Endothelial cell of umbilical vein (primary cell): Measurements from ENCODE around the gene RPL11. TPM values are rescaled to one million over a fixed set of nuclear protein-coding genes. Genes with fewer than 3 reads are reported as not detected.

ENCODE experiments used
- BruUV-seq: library from RNA; stranded (reverse); fragments of 400-500 nt; replicated peaks from 2 replicates; lab custom pipeline; 2021; lab: Mats Ljungman, UMichigan
- CTCF ChIA-PET: fragments of 300-600, 350-600 bp; sonication (Branson Sonifier 250); formaldehyde crosslinking; loops from one replicate; lab custom pipeline; 2021; ENCODE audit warnings: antibody characterized with exemption, inconsistent platforms; lab: Charles Lee
- POLR2A ChIA-PET: fragments of 300-600, 350-600 bp; sonication (Branson Sonifier 250); formaldehyde crosslinking; loops from one replicate; lab custom pipeline; 2021; ENCODE audit warnings: antibody characterized with exemption, inconsistent platforms; lab: Charles Lee
- DNase-seq: peaks from one replicate; pipeline ENCODE4 v3.0.0-alpha.2; 2011; ENCODE audit warnings: low read depth, low spot score
- FAIRE-seq: peaks from 2 replicates; lab custom pipeline; 2011; peaks lifted over from hg19 to GRCh38; lab: Jason Lieb, UNC
- H2AFZ ChIP-seq: 2 replicates; pipeline ENCODE4 v1.6.0; 2012; ENCODE audit warnings: low read depth, low read length, control low read depth, inconsistent platforms
- H3K27ac ChIP-seq: 2 replicates; pipeline ENCODE4 v1.5.1; 2011; ENCODE audit warnings: low read depth, mild to moderate bottlenecking, control low read depth, low read length, moderate library complexity; ENCODE audit not compliant: insufficient read depth
- H3K27me3 ChIP-seq, 2 experiments: 2 replicates each; pipeline versions ENCODE4 v1.6.0 to v1.6.1; 2011; ENCODE audit warnings: low read length in 2 of 2, mixed read lengths in 1 of 2; ENCODE audit not compliant: control insufficient read depth in 2 of 2, insufficient read depth in 2 of 2
- H3K36me3 ChIP-seq, 2 experiments: 2 replicates in 1 of 2; 3 replicates in 1 of 2; pipeline ENCODE4 v1.5.1; 2011; ENCODE audit warnings: low read length in 2 of 2, mild to moderate bottlenecking in 1 of 2, moderate library complexity in 1 of 2; ENCODE audit not compliant: control insufficient read depth in 2 of 2, insufficient read depth in 2 of 2; ENCODE audit errors: extremely low read depth in 1 of 2
- H3K4me1 ChIP-seq: 3 replicates; pipeline ENCODE4 v1.5.1; 2011; ENCODE audit warnings: mild to moderate bottlenecking, low read length; ENCODE audit not compliant: control insufficient read depth, insufficient read depth; ENCODE audit errors: extremely low read depth
- H3K4me2 ChIP-seq: 2 replicates; pipeline ENCODE4 v1.6.1; 2011; ENCODE audit warnings: low read length, control low read depth, mixed read lengths; ENCODE audit not compliant: insufficient read depth
- H3K4me3 ChIP-seq, 3 experiments: fragments of 200-600 bp in 1 of 3; sonication (generic), shearing (Covaris generic) in 1 of 3; replicated peaks in 1 of 3; 2 replicates each; pipeline ENCODE4 v1.5.1; 2011 to 2016; ENCODE audit warnings: control low read depth in 3 of 3, low read length in 3 of 3, mild to moderate bottlenecking in 2 of 3, inconsistent platforms in 1 of 3, low read depth in 1 of 3, moderate library complexity in 1 of 3; ENCODE audit not compliant: insufficient read depth in 1 of 3
- H3K79me2 ChIP-seq: 2 replicates; pipeline ENCODE4 v1.6.0; 2012; ENCODE audit warnings: low read length, inconsistent platforms; ENCODE audit not compliant: control insufficient read depth, insufficient read depth
- H3K9ac ChIP-seq: replicated peaks from 2 replicates; pipeline ENCODE3; 2011; ENCODE audit warnings: low read length, control low read depth; ENCODE audit not compliant: insufficient read depth; ENCODE audit errors: extremely low read depth
- H3K9me1 ChIP-seq: replicated peaks from 3 replicates; pipeline ENCODE4 v1.6.0; 2011; ENCODE audit warnings: mild to moderate bottlenecking, low read length; ENCODE audit not compliant: control insufficient read depth, insufficient read depth; ENCODE audit errors: extremely low read depth
- H3K9me3 ChIP-seq: replicated peaks from 2 replicates; pipeline ENCODE4 v1.5.1; 2012; ENCODE audit warnings: low read length, inconsistent platforms; ENCODE audit not compliant: control insufficient read depth, insufficient read depth
- H4K20me1 ChIP-seq: replicated peaks from 2 replicates; pipeline ENCODE3; 2011; ENCODE audit warnings: mild to moderate bottlenecking, low read length; ENCODE audit not compliant: control insufficient read depth, insufficient read depth; ENCODE audit errors: extremely low read depth
- EZH2 ChIP-seq: IDR thresholded peaks from 2 replicates; pipeline ENCODE4 v1.6.1; 2012; ENCODE audit warnings: borderline replicate concordance, low read depth, mild to moderate bottlenecking, moderate library complexity, low read length, inconsistent platforms; ENCODE audit not compliant: severe bottlenecking
- FOS ChIP-seq: IDR thresholded peaks from 2 replicates; pipeline ENCODE4 v1.6.1; 2011; ENCODE audit warnings: mild to moderate bottlenecking, low read length, moderate library complexity, borderline replicate concordance; ENCODE audit not compliant: insufficient read depth
- GATA2 ChIP-seq: IDR thresholded peaks from 2 replicates; pipeline ENCODE4 v1.7.0; 2011; ENCODE audit warnings: low read depth, mild to moderate bottlenecking, moderate library complexity, mixed read lengths, low read length; ENCODE audit not compliant: insufficient read length, insufficient read depth
- JUN ChIP-seq: IDR thresholded peaks from 2 replicates; pipeline ENCODE4 v1.6.1; 2011; ENCODE audit warnings: borderline replicate concordance, low read depth; ENCODE audit not compliant: insufficient read length, insufficient read depth
- MYC ChIP-seq: IDR thresholded peaks from one replicate; pipeline ENCODE4 v1.6.1; 2011; ENCODE audit warnings: mild to moderate bottlenecking, low read depth, low read length
- POLR2A ChIP-seq: IDR thresholded peaks from 2 replicates; pipeline ENCODE4 v1.6.1; 2012; ENCODE audit warnings: low read depth, mild to moderate bottlenecking, control low read depth, low read length
- POLR2AphosphoS5 ChIP-seq: IDR thresholded peaks from 2 replicates; pipeline ENCODE4 v1.6.1; 2012; ENCODE audit warnings: low read depth, mild to moderate bottlenecking, control low read depth, low read length, moderate library complexity; ENCODE audit not compliant: insufficient read depth
- dilution Hi-C: fragments of 300-500 bp; cut with MboI; formaldehyde crosslinking; loops from one replicate; pipeline ENCODE4 v1.15.0; 2019; ENCODE audit warnings: low sequenced_read_pairs; ENCODE audit not compliant: extremely low pct_ligation_motif_present
- intact Hi-C: fragments of 100-400 bp; cut with micrococcal nuclease; formaldehyde crosslinking; loops from one replicate; pipeline ENCODE4 v1.10.0; 2022
- polyA plus RNA-seq, 4 experiments: library from polyadenylated mRNA; depleted of rRNA in 3 of 4; stranded (reverse) in 3 of 4; unstranded in 1 of 4; fragments of >200 nt; gene quantifications; 2 replicates each; pipeline versions ENCODE4 v1.2.1 to v1.2.3, GENCODE V29; 2011 to 2012; ENCODE audit warnings: missing spikeins in 1 of 4
- total RNA-seq: library from RNA; stranded (reverse); gene quantifications from 2 replicates; pipeline ENCODE4 v1.2.3, GENCODE V29; 2021
- TF ChIP-seq, protein P1 (sequence below), 2 donors: IDR thresholded peaks; 1 replicate in 1 of 2; 2 replicates in 1 of 2; pipeline ENCODE4 v1.5.1; 2011; ENCODE audit warnings: low read length in 2 of 2, mild to moderate bottlenecking in 2 of 2, moderate library complexity in 2 of 2, control low read depth in 1 of 2, inconsistent platforms in 1 of 2, low read depth in 1 of 2; ENCODE audit not compliant: insufficient read depth in 1 of 2; ENCODE audit errors: extremely low read depth in 1 of 2
- TF ChIP-seq, protein P2 (sequence below): IDR thresholded peaks from 2 replicates; pipeline ENCODE4 v1.6.1; 2011; ENCODE audit not compliant: insufficient read depth, insufficient read length

The RPL11 gene
- total and polyA plus RNA-seq, 2 donors (not counting 3 experiments of a cell fraction or from before 2014, with no cell fraction given) = 861 to 1,084 TPM

DNA sequence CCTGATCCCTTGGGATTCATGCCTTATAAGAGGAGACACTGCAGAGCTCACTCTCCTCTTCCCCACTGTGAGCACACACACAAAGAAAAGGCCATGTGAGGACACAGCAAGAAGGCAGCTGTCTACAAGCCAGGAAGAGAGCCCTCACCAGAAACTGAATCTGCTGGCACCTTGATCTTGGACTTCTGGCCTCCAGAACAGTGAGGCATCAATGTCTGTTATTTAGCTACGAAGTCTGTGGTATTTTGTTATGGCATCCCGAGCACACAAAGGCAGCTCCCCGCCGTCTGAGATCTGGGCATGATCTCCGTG is 47.1 kb upstream of the RPL11 start:
- H3K36me3 ChIP-seq = no peaks in the 10 kb centered on the region
- no peaks in the 10 kb centered on the region for H3K9me1 ChIP-seq
- no peak overlapping the region for H3K27ac ChIP-seq
- H3K9me3 ChIP-seq = no peaks in the 10 kb centered on the region
- POLR2A ChIA-PET = interaction anchor here (0.6 kb wide), 1 partner anchor 77 kb away, joined by 3 read pairs; no protein-coding TSS in a partner anchor
- H3K4me2 ChIP-seq = no peak overlapping the region
- no peak overlapping the region for H3K9ac ChIP-seq
- no peaks in the 10 kb centered on the region for H4K20me1 ChIP-seq
- peaks cover 6 to 10% of the 10 kb centered on the region in 2 experiments for H3K27me3 ChIP-seq
- dilution Hi-C loops = no loop called here
- DNase-seq (no peak), FAIRE-seq (no peak)
- TF ChIP-seq MYC (no peak), JUN (no peak), POLR2AphosphoS5 (no peak), GATA2 (no peak), EZH2 (no peak), FOS (no peak), POLR2A (no peak)
- TF ChIP-seq, protein P1, sequence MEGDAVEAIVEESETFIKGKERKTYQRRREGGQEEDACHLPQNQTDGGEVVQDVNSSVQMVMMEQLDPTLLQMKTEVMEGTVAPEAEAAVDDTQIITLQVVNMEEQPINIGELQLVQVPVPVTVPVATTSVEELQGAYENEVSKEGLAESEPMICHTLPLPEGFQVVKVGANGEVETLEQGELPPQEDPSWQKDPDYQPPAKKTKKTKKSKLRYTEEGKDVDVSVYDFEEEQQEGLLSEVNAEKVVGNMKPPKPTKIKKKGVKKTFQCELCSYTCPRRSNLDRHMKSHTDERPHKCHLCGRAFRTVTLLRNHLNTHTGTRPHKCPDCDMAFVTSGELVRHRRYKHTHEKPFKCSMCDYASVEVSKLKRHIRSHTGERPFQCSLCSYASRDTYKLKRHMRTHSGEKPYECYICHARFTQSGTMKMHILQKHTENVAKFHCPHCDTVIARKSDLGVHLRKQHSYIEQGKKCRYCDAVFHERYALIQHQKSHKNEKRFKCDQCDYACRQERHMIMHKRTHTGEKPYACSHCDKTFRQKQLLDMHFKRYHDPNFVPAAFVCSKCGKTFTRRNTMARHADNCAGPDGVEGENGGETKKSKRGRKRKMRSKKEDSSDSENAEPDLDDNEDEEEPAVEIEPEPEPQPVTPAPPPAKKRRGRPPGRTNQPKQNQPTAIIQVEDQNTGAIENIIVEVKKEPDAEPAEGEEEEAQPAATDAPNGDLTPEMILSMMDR (IDR thresholded peaks at IDR 0.05; ENCODE audit: extremely low read depth in 1 of 2, insufficient read depth in 1 of 2, low read depth in 1 of 2, low read length in 2 of 2) = no peak
- TF ChIP-seq, protein P2, sequence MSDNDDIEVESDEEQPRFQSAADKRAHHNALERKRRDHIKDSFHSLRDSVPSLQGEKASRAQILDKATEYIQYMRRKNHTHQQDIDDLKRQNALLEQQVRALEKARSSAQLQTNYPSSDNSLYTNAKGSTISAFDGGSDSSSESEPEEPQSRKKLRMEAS = no peak
- no peaks in the 10 kb centered on the region for H3K79me2 ChIP-seq
- H2AFZ ChIP-seq = no peak overlapping the region
- BruUV-seq = no TSS peak
- intact Hi-C loops = no loop called here
- CTCF ChIA-PET = interaction anchor here (0.8 to 1.9 kb wide), 6 partner anchors 9 to 104 kb away, joined by 3 to 10 read pairs (median 5); no protein-coding TSS in a partner anchor
- H3K4me1 ChIP-seq = no peaks in the 10 kb centered on the region
- no peak overlapping the region for H3K4me3 ChIP-seq
